ENCODE measurements around the gene RDH13. TPM values are rescaled to one million over a fixed set of nuclear protein-coding genes. Genes with fewer than 3 reads are reported as not detected.

RDH13 gene
- total RNA-seq, 1 donor, result 12.7 TPM

GRCh38 chr19:55091955-55092354, 29.0 kb upstream of the RDH13 start:
- Histone ChIP-seq H3K36me3 (ENCODE audit: insufficient read depth, low read length) (peaks cover 11% of the 10 kb centered on the region), H4K20me1 (ENCODE audit: insufficient read depth, low read length) (peaks cover 26% of the 10 kb centered on the region), H3K9me3 (ENCODE audit: low read depth, low read length) (no peaks in the 10 kb centered on the region), H2AFZ (ENCODE audit: low read length) (no peak overlapping the region), H3K79me2 (ENCODE audit: insufficient read depth, low read length) (no peaks in the 10 kb centered on the region), H3K4me1 (ENCODE audit: insufficient read depth, low read length) (peaks cover 9% of the 10 kb centered on the region), H3K27ac (ENCODE audit: low read depth, low read length) (no peak overlapping the region), H3K4me3 (ENCODE audit: insufficient read depth, low read length) (no peak overlapping the region), H3K27me3 (ENCODE audit: insufficient read depth, low read length) (peaks cover 4% of the 10 kb centered on the region), H3K4me2 (ENCODE audit: insufficient read depth, low read length) (no peak overlapping the region)
- DNase-seq (ENCODE audit: insufficient read length, low spot score, missing footprints), result no peak
- TF ChIP-seq CTCF (IDR thresholded peaks at IDR 0.05; ENCODE audit: extremely low read depth, low read depth, low read length), result no peak

GRCh38 chr19:55091126-55091910, 28.4 kb upstream of the RDH13 start:
- Histone ChIP-seq H4K20me1 (ENCODE audit: insufficient read depth, low read length) (peaks cover 26% of the 10 kb centered on the region), H3K27me3 (ENCODE audit: insufficient read depth, low read length) (peaks cover 9% of the 10 kb centered on the region), H3K4me3 (ENCODE audit: insufficient read depth, low read length) (no peak overlapping the region), H3K27ac (ENCODE audit: low read depth, low read length) (no peak overlapping the region), H3K4me2 (ENCODE audit: insufficient read depth, low read length) (no peak overlapping the region), H3K79me2 (ENCODE audit: insufficient read depth, low read length) (no peaks in the 10 kb centered on the region), H3K36me3 (ENCODE audit: insufficient read depth, low read length) (peaks cover 11% of the 10 kb centered on the region), H3K4me1 (ENCODE audit: insufficient read depth, low read length) (peaks cover 12% of the 10 kb centered on the region), H3K9me3 (ENCODE audit: low read depth, low read length) (no peaks in the 10 kb centered on the region), H2AFZ (ENCODE audit: low read length) (no peak overlapping the region)
- DNase-seq (ENCODE audit: insufficient read length, low spot score, missing footprints), result peak; percentile 73
- no peak for TF ChIP-seq CTCF (IDR thresholded peaks at IDR 0.05; ENCODE audit: extremely low read depth, low read depth, low read length)

DNA sequence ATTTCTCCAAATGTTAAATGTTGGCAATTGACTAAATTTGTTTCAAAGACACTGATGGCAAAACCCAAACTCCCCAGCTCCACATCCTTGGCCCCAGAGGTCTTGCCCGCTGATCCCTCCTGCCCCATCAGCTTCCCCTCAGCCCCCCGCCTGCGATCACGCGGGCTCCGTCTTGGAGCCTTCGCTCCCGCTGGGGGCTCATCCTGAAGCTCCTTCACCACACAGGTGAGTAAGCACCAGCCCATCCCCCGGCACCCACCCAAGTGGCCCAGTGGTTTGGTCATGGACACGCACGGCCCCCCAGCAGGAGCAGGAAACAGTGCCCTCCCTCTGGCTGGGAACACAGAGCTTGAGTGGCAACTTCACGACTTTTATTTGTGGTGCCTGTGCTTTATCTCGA, 27.6 kb upstream of the RDH13 start:
- Histone ChIP-seq H3K4me2 (ENCODE audit: insufficient read depth, low read length) (no peak overlapping the region), H3K4me1 (ENCODE audit: insufficient read depth, low read length) (peaks cover 12% of the 10 kb centered on the region), H4K20me1 (ENCODE audit: insufficient read depth, low read length) (peaks cover 30% of the 10 kb centered on the region), H3K36me3 (ENCODE audit: insufficient read depth, low read length) (peaks cover 11% of the 10 kb centered on the region), H3K27me3 (ENCODE audit: insufficient read depth, low read length) (peaks cover 17% of the 10 kb centered on the region), H3K79me2 (ENCODE audit: insufficient read depth, low read length) (no peaks in the 10 kb centered on the region), H3K27ac (ENCODE audit: low read depth, low read length) (no peak overlapping the region), H3K4me3 (ENCODE audit: insufficient read depth, low read length) (no peak overlapping the region), H2AFZ (ENCODE audit: low read length) (no peak overlapping the region), H3K9me3 (ENCODE audit: low read depth, low read length) (no peaks in the 10 kb centered on the region)
- peak; percentile 79 for DNase-seq (ENCODE audit: insufficient read length, low spot score, missing footprints)
- TF ChIP-seq CTCF (IDR thresholded peaks at IDR 0.05; ENCODE audit: extremely low read depth, low read depth, low read length), result no peak

GRCh38 chr19:55089342-55089944, 26.5 kb upstream of the RDH13 start:
- DNase-seq (ENCODE audit: insufficient read length, low spot score, missing footprints), result peak; percentile 81
- Histone ChIP-seq H3K27ac (ENCODE audit: low read depth, low read length) (no peak overlapping the region), H3K4me1 (ENCODE audit: insufficient read depth, low read length) (peaks cover 12% of the 10 kb centered on the region), H2AFZ (ENCODE audit: low read length) (no peak overlapping the region), H3K4me3 (ENCODE audit: insufficient read depth, low read length) (no peak overlapping the region), H3K36me3 (ENCODE audit: insufficient read depth, low read length) (peaks cover 2% of the 10 kb centered on the region), H3K79me2 (ENCODE audit: insufficient read depth, low read length) (no peaks in the 10 kb centered on the region), H3K9me3 (ENCODE audit: low read depth, low read length) (no peaks in the 10 kb centered on the region), H4K20me1 (ENCODE audit: insufficient read depth, low read length) (peaks cover 27% of the 10 kb centered on the region), H3K27me3 (ENCODE audit: insufficient read depth, low read length) (peaks cover 28% of the 10 kb centered on the region), H3K4me2 (ENCODE audit: insufficient read depth, low read length) (no peak overlapping the region)
- TF ChIP-seq CTCF (IDR thresholded peaks at IDR 0.05; ENCODE audit: extremely low read depth, low read depth, low read length), result no peak
